Brain microvascular endothelial cell (primary cell): ENCODE results near the gene ATP5IF1.

Experiments used
- DNase-seq: peaks from one replicate; pipeline ENCODE4 v3.0.0-alpha.2; 2020
- H3K27ac ChIP-seq: fragments of 250-450 bp; sonication (Bioruptor Pico); 2 replicates; pipeline ENCODE4 v1.5.1; 2020; ENCODE audit warnings: mild to moderate bottlenecking, moderate library complexity
- H3K27me3 ChIP-seq: fragments of 250-450 bp; sonication (Bioruptor Pico); replicated peaks from 2 replicates; pipeline ENCODE4 v1.5.1; 2020; ENCODE audit warnings: mild to moderate bottlenecking
- H3K36me3 ChIP-seq: fragments of 250-450 bp; sonication (Bioruptor Pico); replicated peaks from 2 replicates; pipeline ENCODE4 v1.5.1; 2020; ENCODE audit warnings: mild to moderate bottlenecking
- H3K4me3 ChIP-seq: 2 replicates; pipeline ENCODE4 v1.5.1; 2011; ENCODE audit warnings: low read depth, mild to moderate bottlenecking, control low read depth, low read length, moderate library complexity
- in situ Hi-C: cut with HindIII; loops from 2 replicates; pipeline ENCODE4 v1.10.0; 2017; ENCODE audit warnings: low sequenced_read_pairs, low pct_ligation_motif_present
- TF ChIP-seq, protein P1 (sequence below): IDR thresholded peaks from 2 replicates; pipeline ENCODE4 v1.5.1; 2011; ENCODE audit warnings: low read depth, mild to moderate bottlenecking, moderate library complexity, low read length, control low read depth, inconsistent platforms; ENCODE audit errors: missing control alignments

ATP5IF1 gene

DNA sequence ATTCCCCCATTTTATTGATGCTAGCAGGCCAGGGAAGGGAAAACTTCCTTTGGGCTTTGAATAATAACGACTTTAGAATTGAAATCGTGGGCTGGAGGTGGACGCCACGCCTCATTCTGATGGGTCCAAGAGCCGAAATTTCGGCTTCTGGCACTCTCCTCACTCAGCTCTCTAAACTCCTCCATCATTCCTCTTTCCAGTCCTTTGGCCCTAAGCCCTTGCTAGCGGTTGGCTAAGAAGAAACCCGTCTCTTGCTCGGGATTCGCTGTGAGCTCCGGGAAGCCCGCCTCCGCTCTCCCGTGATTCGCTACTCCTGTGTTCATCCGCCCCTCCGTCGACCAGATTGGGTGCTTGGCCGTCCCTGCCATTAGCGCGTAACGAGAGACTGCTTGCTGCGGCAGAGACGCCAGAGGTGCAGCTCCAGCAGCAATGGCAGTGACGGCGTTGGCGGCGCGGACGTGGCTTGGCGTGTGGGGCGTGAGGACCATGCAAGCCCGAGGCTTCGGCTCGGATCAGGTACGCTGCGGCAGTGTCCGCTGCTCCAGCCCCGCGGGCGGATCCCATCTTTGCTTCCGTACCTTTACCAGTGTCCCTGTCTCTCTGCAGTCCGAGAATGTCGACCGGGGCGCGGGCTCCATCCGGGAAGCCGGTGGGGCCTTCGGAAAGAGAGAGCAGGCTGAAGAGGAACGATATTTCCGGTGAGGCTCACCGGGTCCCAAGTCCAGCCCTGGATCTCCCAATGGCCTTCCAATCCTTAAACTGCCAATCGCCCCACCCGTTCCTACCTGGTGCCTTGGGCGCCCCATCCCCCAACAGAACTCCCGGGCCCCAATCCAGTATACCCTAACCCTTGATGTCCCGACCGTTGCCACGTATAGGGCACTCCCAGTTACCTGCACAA lies at the start of gene ATP5IF1:
Gene ATP5IF1 (plus strand): TSS at position 370 of the 901 bp plus-strand sequence. CDS start 60 bp downstream, at position 430.
- TF ChIP-seq, protein P1, sequence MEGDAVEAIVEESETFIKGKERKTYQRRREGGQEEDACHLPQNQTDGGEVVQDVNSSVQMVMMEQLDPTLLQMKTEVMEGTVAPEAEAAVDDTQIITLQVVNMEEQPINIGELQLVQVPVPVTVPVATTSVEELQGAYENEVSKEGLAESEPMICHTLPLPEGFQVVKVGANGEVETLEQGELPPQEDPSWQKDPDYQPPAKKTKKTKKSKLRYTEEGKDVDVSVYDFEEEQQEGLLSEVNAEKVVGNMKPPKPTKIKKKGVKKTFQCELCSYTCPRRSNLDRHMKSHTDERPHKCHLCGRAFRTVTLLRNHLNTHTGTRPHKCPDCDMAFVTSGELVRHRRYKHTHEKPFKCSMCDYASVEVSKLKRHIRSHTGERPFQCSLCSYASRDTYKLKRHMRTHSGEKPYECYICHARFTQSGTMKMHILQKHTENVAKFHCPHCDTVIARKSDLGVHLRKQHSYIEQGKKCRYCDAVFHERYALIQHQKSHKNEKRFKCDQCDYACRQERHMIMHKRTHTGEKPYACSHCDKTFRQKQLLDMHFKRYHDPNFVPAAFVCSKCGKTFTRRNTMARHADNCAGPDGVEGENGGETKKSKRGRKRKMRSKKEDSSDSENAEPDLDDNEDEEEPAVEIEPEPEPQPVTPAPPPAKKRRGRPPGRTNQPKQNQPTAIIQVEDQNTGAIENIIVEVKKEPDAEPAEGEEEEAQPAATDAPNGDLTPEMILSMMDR = no peak
- peak; percentile 98 for DNase-seq
- in situ Hi-C loops = no loop called here
- Histone ChIP-seq H3K27me3 (no peaks in the 10 kb centered on the region), H3K36me3 (peaks cover 5% of the 10 kb centered on the region), H3K4me3 (peak within 1 kb of the TSS; percentile 73), H3K27ac (peak within 1 kb of the TSS; percentile 69)

DNA sequence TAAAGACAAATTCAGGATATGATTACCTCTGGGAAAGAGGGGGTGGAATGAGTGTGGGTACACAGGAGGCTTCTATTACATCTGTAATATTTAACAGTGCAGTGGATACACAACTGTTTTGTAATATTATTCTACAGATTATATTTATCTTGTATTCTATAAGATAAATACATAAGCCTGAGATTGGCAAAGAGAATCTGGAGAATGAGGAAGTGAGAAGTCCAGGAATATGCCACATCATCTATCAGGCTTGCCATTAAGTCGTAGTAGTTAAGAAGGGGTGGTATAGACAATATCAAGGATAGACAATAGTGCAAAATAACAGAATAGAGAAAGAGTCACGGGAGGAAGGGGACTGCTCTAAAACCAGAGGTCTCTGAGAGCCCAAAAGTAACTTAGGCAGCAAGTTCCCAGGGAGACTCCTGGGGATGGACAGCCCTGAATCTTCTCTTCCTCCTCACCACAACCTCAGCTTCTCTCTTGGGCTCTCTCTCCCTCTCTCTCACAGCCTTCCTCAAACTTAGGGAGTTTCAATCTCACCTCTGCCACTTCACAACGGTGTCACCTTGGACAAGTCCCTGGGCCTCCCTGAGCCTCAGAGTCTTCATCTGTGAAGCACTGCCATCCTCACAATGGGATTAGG lies 45.5 kb upstream of the ATP5IF1 start:
- no peak overlapping the region for H3K27ac ChIP-seq
- no peak overlapping the region for H3K4me3 ChIP-seq
- no peaks in the 10 kb centered on the region for H3K27me3 ChIP-seq
- TF ChIP-seq, protein P1 = no peak
- in situ Hi-C loops = no loop called here
- DNase-seq = no peak
- H3K36me3 ChIP-seq = no peaks in the 10 kb centered on the region

DNA sequence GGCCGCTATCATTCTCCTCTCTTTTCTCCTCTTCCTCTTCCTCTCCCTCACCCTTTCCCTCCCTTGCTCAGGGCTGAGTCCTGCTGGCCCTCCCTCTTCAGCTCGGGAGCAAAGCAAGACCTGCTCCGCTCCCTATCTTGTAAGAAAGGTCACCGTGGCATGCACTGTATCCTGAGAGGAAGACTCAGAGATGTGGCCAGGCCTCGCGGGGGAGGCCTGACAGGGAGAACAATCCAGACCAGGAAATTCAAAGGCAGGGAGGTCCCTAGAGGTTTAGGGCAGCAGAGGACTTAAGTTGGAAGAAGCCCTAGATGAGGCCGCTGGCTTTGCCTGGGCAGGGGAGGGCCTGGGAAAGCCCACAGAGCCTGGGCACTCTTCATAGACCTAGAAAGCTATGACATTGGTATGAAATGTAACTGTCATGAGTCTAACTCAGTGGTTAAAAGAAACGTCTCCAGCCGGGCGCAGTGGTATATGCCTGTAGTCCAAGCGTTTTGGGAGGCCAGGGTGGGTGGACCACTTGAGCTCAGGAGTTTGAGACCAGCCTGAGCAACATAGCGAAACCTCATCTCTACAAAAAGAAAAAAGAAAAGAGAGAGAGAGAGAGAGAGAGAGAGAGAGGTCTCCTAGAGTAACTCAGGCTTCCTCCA lies 44.8 kb upstream of the ATP5IF1 start:
- H3K27ac ChIP-seq = no peak overlapping the region
- TF ChIP-seq, protein P1 = no peak
- DNase-seq = no peak
- H3K27me3 ChIP-seq = no peaks in the 10 kb centered on the region
- H3K36me3 ChIP-seq = no peaks in the 10 kb centered on the region
- no peak overlapping the region for H3K4me3 ChIP-seq
- in situ Hi-C loops = no loop called here

DNA sequence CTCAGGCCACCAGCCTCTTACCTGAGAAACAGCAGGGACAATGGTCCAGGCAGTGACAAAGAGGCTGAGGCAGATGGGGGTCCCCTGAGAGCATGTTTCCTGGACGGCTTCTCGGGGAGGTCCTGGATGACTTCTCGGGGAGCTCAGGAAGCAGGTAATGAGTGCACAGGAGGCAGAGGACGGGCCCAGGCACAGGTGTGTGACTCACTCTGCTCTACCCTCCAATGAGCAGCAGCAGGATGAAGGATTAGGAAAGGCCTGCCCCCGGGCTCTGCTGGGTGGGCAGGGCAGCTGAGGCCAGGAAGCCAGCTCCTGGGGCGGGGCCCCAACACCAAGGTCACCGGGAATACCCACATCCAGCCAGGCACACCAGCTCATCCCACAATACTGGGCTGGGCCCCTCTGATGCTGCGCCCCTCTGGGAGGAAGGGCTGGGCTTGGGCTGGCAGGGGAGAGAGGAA lies 42.2 kb upstream of the ATP5IF1 start:
- TF ChIP-seq, protein P1 = no peak
- Histone ChIP-seq H3K36me3 (peaks cover 10% of the 10 kb centered on the region), H3K27ac (no peak overlapping the region), H3K4me3 (no peak overlapping the region), H3K27me3 (no peaks in the 10 kb centered on the region)
- in situ Hi-C loops = no loop called here
- DNase-seq = no peak

DNA sequence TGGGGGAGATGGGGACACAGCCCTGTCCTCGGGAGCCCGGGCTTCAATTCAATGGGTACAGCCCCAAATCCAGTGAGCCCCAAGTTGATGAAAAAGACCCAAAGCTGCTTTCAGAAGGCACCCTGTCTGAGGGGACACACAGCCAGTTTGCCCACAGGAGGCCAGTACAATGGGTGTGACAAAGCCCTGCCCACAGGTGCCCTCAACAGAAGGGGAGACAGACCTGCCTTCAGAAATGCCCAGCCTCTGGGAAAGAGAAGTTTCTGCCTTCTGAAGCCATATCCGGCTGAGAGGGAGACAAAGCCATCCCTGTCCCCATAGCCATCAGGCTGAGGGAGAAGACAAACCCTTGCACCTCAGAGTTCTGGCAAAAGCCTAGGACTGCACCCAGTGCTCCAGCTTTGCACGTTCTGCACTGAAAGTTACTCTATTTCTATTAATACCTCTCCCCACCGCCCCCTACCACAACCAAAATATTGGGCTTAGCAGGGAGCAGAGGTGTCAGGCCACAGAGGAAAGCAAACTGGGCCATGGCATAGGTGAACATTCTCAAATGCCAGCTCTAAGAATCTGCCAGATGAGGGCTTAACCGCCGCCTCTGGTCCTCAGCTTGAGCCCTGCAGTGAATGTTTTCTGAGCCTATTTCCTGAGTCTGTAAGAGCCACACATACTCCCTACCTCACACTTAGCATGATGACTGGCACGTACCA lies 41.4 kb upstream of the ATP5IF1 start:
- Histone ChIP-seq H3K36me3 (peaks cover 13% of the 10 kb centered on the region), H3K4me3 (no peak overlapping the region), H3K27ac (no peak overlapping the region), H3K27me3 (no peaks in the 10 kb centered on the region)
- DNase-seq = no peak
- TF ChIP-seq, protein P1 = no peak
- in situ Hi-C loops = no loop called here
